Mesothelial cell of epicardium (in vitro differentiated cells): ENCODE measurements around the gene PRPF6. TPM values are rescaled to one million over a fixed set of nuclear protein-coding genes. Genes with fewer than 3 reads are reported as not detected.

Experiments used
- DNase-seq, 2 experiments: peaks; one replicate each; pipeline ENCODE4 v3.0.0; 2021; ENCODE audit warnings: low spot score in 2 of 2; ENCODE audit not compliant: unreplicated experiment in 2 of 2
- H3K27ac Mint-ChIP-seq: 2 replicates; pipeline ENCODE4 v1.8.0; 2021; ENCODE audit warnings: mixed read lengths
- H3K27me3 Mint-ChIP-seq: 2 replicates; pipeline ENCODE4 v1.8.0; 2021; ENCODE audit warnings: low read depth, mixed read lengths
- H3K36me3 Mint-ChIP-seq: 2 replicates; pipeline ENCODE4 v1.8.0; 2021; ENCODE audit warnings: mixed read lengths
- H3K4me1 Mint-ChIP-seq: 2 replicates; pipeline ENCODE4 v1.8.0; 2021; ENCODE audit warnings: mixed read lengths
- H3K4me3 Mint-ChIP-seq: 2 replicates; pipeline ENCODE4 v1.8.0; 2021; ENCODE audit warnings: mild to moderate bottlenecking, moderate library complexity, mixed read lengths
- H3K9me3 Mint-ChIP-seq: 2 replicates; pipeline ENCODE4 v1.8.0; 2021; ENCODE audit warnings: mixed read lengths
- total RNA-seq: library from RNA; stranded (reverse); gene quantifications from 3 replicates; pipeline ENCODE4 v1.2.1, GENCODE V29; 2021
- TF ChIP-seq, protein P1 (sequence below): fragments of 200-600 bp; sonication (generic); IDR thresholded peaks from one replicate; pipeline ENCODE4 v1.5.0; 2021; ENCODE audit warnings: antibody characterized with exemption; ENCODE audit not compliant: unreplicated experiment

PRPF6 gene
- total RNA-seq, 1 donor from 2014 or later, result 65.9 TPM

DNA sequence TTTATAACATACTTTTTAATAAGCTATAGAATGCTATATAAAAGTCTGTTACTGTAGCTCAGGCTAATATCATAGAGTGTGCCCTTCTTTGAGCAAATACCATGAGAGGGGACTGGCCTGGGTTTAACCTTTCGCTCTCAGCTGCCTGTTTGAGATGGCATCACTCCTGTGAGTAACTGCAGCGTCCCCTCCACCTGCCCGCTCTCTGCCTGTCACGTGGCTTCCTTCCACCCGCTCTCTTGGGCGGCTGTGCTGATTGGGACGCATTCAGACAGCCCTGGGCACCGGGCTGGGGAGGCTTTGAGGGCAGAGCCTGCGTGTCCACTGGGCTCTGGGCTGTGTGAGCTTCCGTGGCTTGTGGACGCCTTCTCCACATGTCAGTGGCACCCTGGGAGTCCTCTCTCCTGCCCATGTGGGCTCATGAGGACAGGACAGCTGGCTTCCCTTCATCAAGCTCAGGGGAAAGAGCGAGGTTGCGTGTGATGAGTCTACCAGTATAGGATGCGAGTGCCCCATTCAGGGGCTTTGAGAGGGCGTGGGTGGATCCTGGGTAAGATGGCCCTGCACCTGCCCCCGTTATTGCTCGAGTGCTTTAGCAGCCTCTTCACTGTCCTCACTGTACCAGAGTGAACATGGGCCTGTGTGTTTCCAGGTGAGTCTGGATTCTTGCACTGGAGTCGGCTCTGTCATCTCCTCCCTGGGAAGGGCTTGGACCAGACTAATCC is 44.3 kb downstream of the PRPF6 start:
- H3K27ac Mint-ChIP-seq, result no peak overlapping the region
- TF ChIP-seq, protein P1, sequence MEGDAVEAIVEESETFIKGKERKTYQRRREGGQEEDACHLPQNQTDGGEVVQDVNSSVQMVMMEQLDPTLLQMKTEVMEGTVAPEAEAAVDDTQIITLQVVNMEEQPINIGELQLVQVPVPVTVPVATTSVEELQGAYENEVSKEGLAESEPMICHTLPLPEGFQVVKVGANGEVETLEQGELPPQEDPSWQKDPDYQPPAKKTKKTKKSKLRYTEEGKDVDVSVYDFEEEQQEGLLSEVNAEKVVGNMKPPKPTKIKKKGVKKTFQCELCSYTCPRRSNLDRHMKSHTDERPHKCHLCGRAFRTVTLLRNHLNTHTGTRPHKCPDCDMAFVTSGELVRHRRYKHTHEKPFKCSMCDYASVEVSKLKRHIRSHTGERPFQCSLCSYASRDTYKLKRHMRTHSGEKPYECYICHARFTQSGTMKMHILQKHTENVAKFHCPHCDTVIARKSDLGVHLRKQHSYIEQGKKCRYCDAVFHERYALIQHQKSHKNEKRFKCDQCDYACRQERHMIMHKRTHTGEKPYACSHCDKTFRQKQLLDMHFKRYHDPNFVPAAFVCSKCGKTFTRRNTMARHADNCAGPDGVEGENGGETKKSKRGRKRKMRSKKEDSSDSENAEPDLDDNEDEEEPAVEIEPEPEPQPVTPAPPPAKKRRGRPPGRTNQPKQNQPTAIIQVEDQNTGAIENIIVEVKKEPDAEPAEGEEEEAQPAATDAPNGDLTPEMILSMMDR, result no peak
- H3K4me3 Mint-ChIP-seq, result no peak overlapping the region
- no peaks in the 10 kb centered on the region for H3K9me3 Mint-ChIP-seq
- DNase-seq, result no peak
- H3K4me1 Mint-ChIP-seq, result no peaks in the 10 kb centered on the region
- H3K36me3 Mint-ChIP-seq, result peaks cover 36% of the 10 kb centered on the region
- H3K27me3 Mint-ChIP-seq, result no peaks in the 10 kb centered on the region

DNA sequence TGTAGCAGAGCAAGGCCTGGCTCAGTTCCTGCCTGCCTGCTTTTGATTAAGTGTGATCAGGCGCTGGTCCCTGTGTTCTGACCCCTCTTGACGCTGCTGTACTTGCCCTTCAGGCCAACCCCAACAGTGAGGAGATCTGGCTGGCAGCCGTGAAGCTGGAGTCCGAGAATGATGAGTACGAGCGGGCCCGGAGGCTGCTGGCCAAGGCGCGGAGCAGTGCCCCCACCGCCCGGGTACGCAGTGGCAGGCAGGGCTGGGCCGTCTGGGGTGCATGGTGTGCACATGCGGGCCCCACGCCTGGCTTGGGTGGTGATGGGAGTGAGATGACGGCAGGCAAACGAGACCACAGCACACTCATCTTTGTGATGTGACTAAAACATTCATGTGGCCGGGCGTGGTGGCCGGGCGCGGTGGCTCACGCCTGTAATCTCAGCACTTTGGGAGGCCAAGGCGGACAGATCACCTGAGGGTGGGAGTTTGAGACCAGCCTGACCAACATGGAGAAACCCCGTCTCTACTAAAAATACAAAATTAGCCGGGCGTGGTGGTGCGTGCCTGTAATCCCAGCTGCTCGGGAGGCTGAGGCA is 45.0 kb downstream of the PRPF6 start:
- Mint-ChIP-seq H3K27ac (no peak overlapping the region), H3K9me3 (no peaks in the 10 kb centered on the region), H3K4me1 (no peaks in the 10 kb centered on the region), H3K27me3 (no peaks in the 10 kb centered on the region), H3K36me3 (peaks cover 40% of the 10 kb centered on the region), H3K4me3 (no peak overlapping the region)
- TF ChIP-seq, protein P1, result no peak
- DNase-seq, result no peak

DNA sequence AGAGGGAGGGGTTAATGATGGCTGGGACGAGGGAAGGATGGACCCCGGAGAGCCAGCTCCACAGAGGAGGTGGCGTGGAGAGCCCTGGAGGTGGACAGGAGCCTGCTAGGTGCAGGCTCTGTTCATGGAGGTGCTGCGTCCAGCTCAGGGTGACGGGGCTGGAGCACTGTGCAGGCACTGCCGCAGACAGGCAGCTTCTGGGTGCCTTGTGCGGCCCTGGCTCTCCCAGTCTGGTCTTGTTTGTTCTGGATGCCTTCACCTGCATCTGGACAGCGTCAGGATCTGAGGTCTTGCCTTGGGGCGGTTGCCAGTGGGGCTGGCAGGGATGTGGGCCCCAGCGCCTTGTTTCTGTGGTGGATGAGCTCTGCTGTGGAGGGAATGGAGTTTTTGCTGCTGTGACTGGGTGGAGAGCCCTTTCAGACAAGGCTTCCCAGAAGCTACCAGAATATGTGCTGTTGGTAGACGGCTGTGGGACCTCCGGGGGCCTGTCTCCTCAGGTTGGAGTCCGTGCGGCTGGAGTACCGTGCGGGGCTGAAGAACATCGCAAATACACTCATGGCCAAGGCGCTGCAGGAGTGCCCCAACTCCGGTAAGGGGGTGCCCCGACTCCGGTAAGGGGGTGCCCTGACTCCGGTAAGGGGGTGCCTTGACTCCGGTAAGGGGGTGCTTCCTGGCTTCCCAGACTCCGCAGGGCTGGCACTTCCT is 47.2 kb downstream of the PRPF6 start:
- no peak for DNase-seq
- Mint-ChIP-seq H3K4me3 (no peak overlapping the region), H3K9me3 (no peaks in the 10 kb centered on the region), H3K36me3 (peaks cover 32% of the 10 kb centered on the region), H3K27ac (no peak overlapping the region), H3K27me3 (no peaks in the 10 kb centered on the region), H3K4me1 (no peaks in the 10 kb centered on the region)
- TF ChIP-seq, protein P1, result no peak

DNA sequence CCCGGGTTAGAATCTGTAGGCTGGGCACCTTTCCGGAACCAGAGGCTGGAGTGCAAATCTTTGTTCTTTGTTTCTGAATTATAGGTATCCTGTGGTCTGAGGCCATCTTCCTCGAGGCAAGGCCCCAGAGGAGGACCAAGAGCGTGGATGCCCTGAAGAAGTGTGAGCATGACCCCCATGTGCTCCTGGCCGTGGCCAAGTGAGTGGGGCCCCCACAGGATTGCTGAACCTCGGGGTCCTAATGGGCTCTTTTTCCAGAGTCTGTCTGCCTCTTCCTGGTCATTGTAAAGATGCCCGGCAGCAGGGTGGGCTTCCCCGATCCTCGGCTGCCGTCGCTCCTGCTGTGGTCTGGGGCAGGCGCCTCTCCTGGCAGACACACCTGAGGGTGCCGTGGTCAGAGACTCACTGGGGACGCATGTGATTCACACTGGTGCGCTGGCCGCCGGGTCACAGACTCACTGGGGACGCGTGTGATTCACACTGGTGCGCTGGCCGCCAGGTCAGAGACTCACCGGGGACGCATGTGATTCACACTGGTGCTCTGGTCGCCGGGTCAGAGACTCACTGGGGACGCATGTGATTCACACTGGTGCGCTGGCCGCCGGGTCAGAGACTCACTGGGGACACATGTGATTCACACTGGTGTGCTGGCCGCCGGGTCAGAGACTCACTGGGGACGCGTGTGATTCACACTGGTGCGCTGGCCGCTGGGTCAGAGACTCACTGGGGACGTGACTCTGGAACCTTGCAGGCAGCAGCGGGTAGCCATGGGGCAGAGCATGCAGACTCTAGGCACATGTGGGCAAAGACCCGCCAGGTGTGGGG is 48.6 kb downstream of the PRPF6 start:
- H3K9me3 Mint-ChIP-seq, result no peaks in the 10 kb centered on the region
- peaks cover 29% of the 10 kb centered on the region for H3K36me3 Mint-ChIP-seq
- no peaks in the 10 kb centered on the region for H3K27me3 Mint-ChIP-seq
- no peak overlapping the region for H3K27ac Mint-ChIP-seq
- TF ChIP-seq, protein P1, result no peak
- DNase-seq, result no peak
- no peaks in the 10 kb centered on the region for H3K4me1 Mint-ChIP-seq
- H3K4me3 Mint-ChIP-seq, result no peak overlapping the region

DNA sequence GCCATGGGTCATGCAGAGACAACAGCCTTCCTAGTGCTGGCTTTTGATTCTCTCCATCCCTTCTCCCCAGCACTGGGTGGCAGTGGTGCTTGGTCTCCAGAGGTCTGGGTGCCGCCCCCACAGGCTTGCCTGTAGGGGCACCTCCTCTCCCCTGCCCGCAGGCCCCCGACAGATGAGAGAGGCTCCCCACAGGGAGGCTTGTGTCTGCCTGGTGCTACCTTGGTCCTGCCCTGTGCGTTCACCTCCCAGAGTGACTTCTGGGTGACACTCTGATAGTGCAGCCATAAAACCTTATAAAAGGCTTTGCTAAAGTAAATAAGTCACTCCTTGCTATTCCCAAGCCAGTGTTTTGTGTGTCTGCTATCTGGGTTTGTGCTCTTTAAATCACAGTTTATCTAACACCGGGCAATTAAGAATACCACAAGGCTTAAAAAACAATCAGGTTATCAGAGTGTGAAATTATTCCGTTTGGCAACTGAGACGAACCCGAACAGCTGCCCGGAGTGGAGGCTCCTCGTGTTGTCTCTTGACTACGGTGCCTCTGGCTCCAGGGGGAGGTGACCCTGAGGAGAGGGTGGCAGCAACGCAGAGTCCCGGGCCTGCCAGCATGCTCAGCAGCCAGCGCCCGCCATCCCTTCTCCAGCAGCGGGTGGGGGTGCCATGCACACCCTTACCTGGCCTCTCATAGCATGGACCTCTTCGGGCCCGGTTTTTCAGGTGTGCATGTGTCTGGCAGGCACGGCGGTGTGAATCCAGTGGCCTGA is 49.6 kb downstream of the PRPF6 start:
- TF ChIP-seq, protein P1, result no peak
- Mint-ChIP-seq H3K27ac (no peak overlapping the region), H3K4me3 (no peak overlapping the region), H3K36me3 (peaks cover 25% of the 10 kb centered on the region), H3K27me3 (no peaks in the 10 kb centered on the region), H3K4me1 (no peaks in the 10 kb centered on the region), H3K9me3 (no peaks in the 10 kb centered on the region)
- DNase-seq, result no peak
